IPS-NIHi7 (cell line): Measurements from ENCODE around the gene CDK16.

ENCODE experiments used
- DNase-seq: peaks from one replicate; pipeline ENCODE4 v3.0.0; 2012; ENCODE audit warnings: mixed read lengths; ENCODE audit errors: extremely low spot score

Gene CDK16

DNA sequence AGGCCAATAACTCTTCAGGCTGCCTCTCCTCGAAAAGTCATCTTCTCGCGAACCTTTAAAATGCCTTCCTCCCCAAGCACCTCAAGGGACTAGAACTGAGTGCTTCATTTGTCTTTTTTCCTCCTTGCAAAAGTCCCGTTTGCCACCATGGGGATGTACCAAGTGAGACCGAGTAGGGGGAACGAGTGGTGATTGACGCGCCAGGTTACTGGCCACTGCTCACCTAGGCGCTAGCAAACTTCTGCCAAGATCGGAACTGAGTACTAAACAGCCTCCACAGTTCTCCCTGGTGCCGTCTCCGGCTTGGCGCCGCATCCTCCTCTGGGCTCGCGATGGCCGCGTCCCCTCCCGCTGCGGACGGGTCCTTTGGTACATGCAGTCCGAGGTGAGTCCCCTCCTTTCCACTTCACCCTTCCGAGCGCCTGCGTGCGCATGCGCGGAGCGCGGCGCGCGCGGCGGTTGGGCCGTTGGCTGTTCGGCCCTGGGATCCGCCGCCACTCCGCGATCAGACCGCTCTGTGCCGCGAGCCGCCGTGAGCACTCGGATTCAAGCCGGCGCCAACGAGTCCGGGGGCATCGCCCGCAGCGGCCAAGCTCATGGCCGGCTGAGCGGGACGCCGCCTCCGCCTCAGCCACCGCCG lies at the start of gene CDK16:
CDK16 (plus strand) TSS at position 402 of the 640 bp plus-strand sequence. CDS start 4,877 bp downstream, outside the sequence.
- DNase-seq = peak; percentile 87

DNA sequence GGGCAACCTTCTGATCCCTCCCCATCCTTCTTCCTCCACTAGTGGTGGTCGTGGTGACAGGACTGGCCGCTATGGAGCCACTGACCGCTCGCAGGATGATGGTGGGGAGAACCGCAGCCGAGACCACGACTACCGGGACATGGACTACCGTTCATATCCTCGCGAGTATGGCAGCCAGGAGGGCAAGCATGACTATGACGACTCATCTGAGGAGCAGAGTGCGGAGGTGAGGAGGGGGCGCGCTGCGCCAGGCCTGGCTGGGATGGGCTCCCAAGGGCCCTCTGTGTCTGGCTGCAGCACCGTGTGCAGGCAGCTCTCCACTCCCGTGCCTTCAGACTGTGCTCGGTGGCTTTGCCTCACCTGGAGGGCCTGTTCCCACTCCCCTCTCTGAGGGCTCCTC lies 49.2 kb upstream of the CDK16 start:
- DNase-seq = no peak

DNA sequence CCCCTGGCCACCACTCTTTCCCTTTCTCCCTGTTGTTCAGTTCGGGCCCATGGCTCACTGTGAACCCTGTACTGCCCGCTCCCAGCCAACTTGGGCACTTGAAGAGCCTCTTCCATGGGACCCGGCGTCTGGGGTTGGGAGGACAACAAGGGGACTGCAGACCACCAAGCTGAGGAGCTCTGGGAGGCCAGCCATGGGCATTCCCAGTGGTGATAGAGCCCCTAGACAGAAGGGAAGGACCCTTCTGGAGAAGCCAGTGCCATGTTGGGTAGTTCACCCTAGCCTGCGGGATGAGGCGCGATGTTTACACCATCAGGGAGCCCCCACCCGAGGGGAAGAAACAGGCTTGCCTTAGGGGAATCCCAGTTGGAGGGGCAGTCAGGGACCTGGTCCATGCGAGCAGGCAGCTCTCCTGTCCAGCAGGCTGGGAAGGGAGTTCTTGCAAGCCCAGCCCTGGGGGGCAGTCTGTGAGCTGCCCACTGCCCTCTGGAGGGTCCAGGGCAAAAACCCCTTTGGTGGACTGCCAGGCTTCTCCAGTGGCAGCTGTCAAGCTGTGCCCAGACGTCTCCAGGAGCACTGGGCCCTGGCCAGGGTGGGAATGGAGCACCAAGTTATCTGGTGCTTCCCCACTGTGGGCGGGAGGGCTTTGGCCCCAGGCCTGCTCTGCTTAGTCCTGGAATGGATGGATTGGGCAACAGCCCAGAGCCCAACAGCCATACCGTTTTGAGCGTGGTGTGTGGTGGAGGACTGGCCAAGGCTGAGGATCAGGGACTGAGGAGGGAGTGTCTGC lies 48.6 kb upstream of the CDK16 start:
- DNase-seq = peak; percentile 6

DNA sequence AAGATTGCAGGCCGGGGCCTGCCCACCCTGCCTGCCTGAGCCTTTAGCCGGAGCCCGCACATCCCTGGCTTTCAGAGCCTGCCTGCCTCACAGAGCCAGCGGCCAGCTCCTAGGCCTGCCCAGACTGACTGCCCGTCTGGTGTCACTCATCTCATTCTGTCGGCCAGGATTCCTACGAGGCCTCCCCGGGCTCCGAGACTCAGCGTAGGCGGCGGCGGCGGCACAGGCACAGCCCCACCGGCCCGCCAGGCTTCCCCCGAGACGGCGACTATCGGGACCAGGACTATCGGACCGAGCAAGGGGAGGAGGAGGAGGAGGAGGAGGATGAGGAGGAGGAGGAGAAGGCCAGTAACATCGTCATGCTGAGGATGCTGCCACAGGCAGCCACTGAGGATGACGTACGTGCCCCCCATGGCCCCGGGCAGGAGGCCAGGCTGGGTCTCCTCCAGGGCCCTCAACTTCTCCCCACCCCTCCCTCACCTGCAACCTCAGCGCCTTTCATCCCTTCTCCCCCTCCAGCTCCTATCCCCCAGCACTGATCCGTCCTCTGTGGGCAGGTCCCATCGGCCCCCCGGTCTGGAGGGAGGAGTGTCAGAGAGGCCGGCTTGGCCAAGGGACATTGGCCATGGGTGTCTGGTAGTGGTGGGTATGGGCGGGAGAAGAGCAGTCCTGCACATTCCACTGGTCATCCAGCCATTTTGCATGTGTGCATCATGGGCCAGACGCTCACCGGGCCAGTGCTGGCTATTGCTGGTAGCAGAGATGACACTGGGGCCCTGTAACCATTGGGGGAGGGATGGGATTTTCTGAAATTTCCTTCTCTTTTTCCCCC lies 47.4 kb upstream of the CDK16 start:
- DNase-seq = peak; percentile 4

GRCh38 chrX:47171996-47172395 lies 46.5 kb upstream of the CDK16 start:
- DNase-seq = peak; percentile 4

DNA sequence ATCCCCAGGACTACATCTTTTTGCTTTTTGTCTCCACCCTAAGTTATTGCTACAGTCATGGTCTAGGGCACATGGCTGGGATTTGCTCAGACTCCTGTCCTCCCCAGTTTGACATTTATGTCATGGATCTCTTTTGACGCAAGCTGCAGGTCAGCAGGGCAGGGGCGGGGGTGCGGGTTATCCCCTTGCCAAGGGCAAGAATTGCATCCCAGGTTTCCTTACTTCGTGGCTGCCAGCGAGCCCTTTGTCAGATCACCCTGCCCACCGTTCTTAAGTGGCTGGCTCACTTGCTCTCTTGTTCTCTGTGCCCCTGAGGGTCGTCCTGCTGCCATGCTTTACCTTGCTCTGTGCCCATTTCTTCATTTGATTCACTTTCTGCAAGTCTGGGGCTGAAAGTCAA lies 45.9 kb upstream of the CDK16 start:
- DNase-seq = no peak

DNA sequence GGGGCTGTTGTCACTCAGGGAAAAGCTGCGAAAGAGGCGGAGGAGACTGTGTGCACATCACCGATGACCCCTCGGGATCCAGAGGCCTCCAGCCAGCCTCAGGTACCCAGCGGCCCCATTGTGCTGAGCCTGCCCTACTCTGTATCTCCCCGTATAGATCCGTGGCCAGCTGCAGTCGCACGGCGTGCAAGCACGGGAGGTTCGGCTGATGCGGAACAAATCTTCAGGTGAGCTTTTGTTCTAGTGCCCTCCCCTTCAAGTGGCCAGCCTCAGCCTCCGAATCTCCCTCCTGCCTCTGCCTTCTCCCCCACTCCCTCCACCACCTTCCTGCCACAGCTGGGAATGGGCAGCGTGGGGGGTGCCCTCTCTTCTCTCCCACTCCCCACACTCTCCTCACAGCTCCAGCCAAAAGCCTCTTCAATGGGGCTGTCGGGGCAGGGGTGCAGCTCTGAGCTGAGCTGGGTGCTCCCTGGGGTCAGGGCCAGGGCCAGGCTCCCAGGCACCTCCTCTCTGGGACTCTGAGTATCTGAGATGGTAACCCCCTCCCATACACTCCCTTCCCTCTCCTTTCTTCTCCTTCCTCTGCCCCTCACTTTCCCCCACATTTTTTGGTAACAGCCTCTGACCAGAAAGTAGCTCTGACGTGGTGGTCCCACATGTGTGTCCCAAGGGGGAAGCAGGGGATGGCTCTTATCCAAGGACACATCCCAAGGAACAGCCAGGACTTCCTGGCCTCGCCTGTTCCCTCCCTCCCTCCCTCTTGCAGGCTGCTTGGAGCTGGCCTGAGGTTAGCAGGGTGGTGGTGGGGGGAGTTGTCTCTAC lies 45.3 kb upstream of the CDK16 start:
- DNase-seq = peak; percentile 4

- no peak for DNase-seq
These were observed 44.1 kb upstream of the CDK16 start for GRCh38 chrX:47174376-47174775.

- DNase-seq = no peak
These were observed 43.5 kb upstream of the CDK16 start for GRCh38 chrX:47174846-47175587.

DNA sequence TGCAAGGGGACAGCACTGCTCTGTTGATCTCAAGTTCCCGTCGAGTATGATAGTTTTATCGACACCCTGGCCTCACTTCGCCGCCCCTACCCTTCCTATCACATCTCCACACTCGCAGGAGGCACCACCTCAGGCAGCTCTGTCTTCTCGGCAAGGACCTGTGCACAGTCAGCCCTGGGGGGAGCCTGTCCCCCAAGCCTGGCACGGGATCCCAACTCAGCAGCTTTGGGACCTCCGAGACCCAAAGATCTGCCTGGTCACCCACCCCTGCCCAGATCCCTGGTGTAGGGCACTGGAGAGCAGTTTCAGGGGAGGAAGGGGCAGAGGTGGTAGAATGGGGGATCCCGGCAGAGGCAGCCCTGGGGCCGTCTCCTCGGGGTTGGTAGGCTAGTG lies 42.9 kb upstream of the CDK16 start:
- DNase-seq = no peak

- DNase-seq = no peak
These were observed 42.3 kb upstream of the CDK16 start for GRCh38 chrX:47176101-47176740.

DNA sequence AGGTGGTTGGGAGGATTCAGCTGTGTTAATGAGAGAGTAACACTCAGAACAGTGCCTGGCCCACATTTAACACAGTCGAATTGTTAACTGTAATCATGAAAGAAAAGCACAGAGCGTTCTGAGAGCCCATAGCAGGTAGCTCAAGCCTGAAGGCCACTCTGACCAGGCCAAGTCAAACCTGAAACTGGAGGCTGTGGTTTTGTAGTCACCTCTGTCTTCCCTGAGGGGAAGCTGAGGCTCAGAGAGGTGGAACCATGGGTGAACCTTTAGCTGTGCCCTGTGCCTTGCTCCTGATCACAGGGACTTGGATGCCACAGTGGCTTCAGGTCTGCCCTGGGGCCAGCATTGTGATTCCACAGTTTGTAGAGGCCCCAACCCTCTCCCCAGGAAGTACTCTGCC lies 41.4 kb upstream of the CDK16 start:
- no peak for DNase-seq

- no peak for DNase-seq
These were observed 40.1 kb upstream of the CDK16 start for GRCh38 chrX:47178337-47178736.

DNA sequence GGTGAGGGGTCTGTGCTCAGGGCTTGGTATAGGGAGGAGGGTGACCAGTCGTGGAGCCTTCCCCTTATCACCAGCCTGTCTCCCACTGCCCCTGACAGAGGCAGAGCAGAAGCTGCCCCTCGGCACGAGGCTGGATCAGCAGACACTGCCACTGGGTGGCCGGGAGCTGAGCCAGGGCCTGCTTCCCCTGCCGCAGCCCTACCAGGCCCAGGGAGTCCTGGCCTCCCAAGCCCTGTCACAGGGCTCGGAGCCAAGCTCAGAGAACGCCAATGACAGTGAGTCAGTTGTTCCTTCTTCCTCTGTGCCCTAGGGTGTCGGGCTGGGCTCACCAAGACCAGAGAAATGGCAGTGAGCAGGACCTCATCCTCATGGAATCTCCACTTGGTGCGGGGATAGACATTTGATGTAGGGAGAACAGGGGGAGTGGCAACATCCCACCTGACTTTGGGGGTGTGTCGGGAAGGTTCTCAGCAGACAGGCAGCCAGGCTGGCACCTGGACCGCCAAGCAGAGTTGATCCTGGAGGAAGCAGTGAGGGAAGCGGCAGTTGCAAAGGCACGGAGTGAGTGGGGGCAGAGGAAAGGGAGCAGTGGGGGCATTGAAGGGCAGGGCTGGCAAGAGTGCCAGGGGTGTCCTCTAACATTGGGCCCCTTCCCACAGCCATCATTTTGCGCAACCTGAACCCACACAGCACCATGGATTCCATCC lies 39.1 kb upstream of the CDK16 start:
- DNase-seq = no peak

GRCh38 chrX:47179928-47180255 lies 38.6 kb upstream of the CDK16 start:
- no peak for DNase-seq

- no peak for DNase-seq
These were observed 38.1 kb upstream of the CDK16 start for GRCh38 chrX:47180346-47180745.

DNA sequence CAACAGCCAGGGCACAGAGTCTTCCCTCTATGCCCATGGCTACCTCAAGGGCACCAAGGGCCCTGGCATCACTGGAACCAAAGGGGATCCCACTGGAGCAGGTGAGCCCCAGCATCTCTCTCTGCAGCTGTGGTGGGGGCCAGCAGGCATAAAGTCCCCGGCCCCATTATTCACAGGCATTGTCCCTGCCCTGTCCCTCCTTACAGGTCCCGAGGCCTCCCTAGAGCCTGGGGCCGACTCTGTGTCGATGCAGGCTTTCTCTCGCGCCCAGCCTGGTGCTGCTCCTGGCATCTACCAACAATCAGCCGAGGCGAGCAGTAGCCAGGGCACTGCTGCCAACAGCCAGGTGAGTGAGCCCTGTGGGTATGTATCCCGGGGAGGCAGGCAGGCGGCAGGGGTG lies 37.2 kb upstream of the CDK16 start:
- DNase-seq = no peak

GRCh38 chrX:47182106-47182700 lies 36.3 kb upstream of the CDK16 start:
- DNase-seq = no peak

- DNase-seq = no peak
These were observed 34.0 kb upstream of the CDK16 start for GRCh38 chrX:47184486-47184885.

DNA sequence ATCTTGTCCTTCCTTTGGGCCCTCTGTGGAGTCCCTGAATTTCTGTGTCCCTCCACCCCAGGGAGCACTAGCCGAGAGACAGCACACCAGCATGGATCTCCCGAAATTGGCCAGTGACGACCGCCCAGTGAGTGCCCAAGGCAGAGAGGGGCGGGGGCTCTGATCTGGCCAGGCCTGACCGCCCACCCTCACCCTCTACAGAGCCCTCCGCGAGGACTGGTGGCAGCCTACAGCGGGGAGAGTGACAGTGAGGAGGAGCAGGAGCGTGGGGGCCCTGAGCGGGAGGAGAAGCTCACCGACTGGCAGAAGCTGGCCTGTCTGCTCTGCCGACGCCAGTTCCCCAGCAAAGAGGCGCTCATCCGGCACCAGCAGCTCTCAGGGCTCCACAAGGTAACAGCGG lies 33.2 kb upstream of the CDK16 start:
- no peak for DNase-seq
